Right lobe of liver (tissue), 6 donors: ENCODE measurements around the gene ZMAT3. TPM values are rescaled to one million over a fixed set of nuclear protein-coding genes. Genes with fewer than 3 reads are reported as not detected.

Source experiments
- ATAC-seq, 4 donors: fragments of 200-7000 bp; cut with Tn5 transposase; one replicate each; pipeline ENCODE4 v1.9.1; 2020; ENCODE audit warnings: mild to moderate bottlenecking in 4 of 4, moderate library complexity in 4 of 4
- DNase-seq, 3 donors: peaks; one replicate each; pipeline ENCODE4 v3.0.0-alpha.2; 2020
- H3K27ac ChIP-seq, 3 donors: fragments of 200-600 bp; one replicate each; pipeline ENCODE4 v1.8.0; 2022
- H3K27me3 ChIP-seq, 2 donors: fragments of 200-600 bp; one replicate each; pipeline ENCODE4 v1.8.0; 2022
- H3K36me3 ChIP-seq, 4 donors: fragments of 200-600 bp; sonication (generic) in 1 of 4; one replicate each; pipeline versions ENCODE4 v1.5.1 to v1.8.0; 2017 to 2022; ENCODE audit warnings: control low read depth in 1 of 4
- H3K4me1 ChIP-seq, 4 donors: fragments of 200-600 bp; sonication (generic) in 1 of 4; one replicate each; pipeline versions ENCODE4 v1.5.1 to v1.8.0; 2017 to 2022; ENCODE audit warnings: control low read depth in 1 of 4
- H3K4me3 ChIP-seq, 3 donors: fragments of 200-600 bp; one replicate each; pipeline ENCODE4 v1.8.0; 2022
- H3K9me3 ChIP-seq, 4 donors: fragments of 200-600 bp; sonication (generic) in 1 of 4; one replicate each; pipeline versions ENCODE4 v1.5.1 to v1.8.0; 2017 to 2022; ENCODE audit warnings: control low read depth in 1 of 4
- POLR2A ChIP-seq: fragments of 450-650 bp; IDR thresholded peaks from one replicate; pipeline ENCODE4 v1.6.1; 2017; ENCODE audit warnings: antibody characterized with exemption, mild to moderate bottlenecking
- WGBS: methylation state at CpG from one replicate; pipeline ENCODE4 v1.1.6; 2018; ENCODE audit warnings: low coverage, low lambda C conversion rate; ENCODE audit not compliant: insufficient coverage; ENCODE audit errors: missing lambda C conversion rate; 5-methylcytosine and 5-hydroxymethylcytosine counted together
- intact Hi-C, 2 donors: fragments of 100-400 bp; cut with DNase I; formaldehyde crosslinking; loops; one replicate each; pipeline versions ENCODE4 v1.11.2 to v1.14.1; 2022
- total RNA-seq, 6 experiments: library from RNA; depleted of rRNA in 2 of 6; stranded (reverse); fragments of >200 nt in 2 of 6; fragmentation: NEBNext Ultra II Directional in 3 of 6; extraction: Animal tissue kit (Norgen Biotek cat#: 25700) in 3 of 6; gene quantifications; one replicate each; pipeline versions ENCODE4 v1.1.0 to v1.2.4, GENCODE V29; 2016 to 2023
- TF ChIP-seq, protein P1 (sequence below), 4 donors: fragments of 200-600 bp in 3 of 4; fragments of 450-650 bp in 1 of 4; IDR thresholded peaks; one replicate each; pipeline versions ENCODE4 v1.5.1 to v1.8.0; 2016 to 2022; ENCODE audit warnings: antibody characterized with exemption in 4 of 4, mild to moderate bottlenecking in 2 of 4
- donor health status: DM: no; HTN: yes; CAD: no.
- donor health status: DM: no; HTN: no; CAD: no.
- donor health status: DM: no; HTN: no; CAD: no.
- donor health status: DM: no; HTN: yes; CAD: no.
- donor health status: DM: no; HTN: yes; CAD: no.

ZMAT3 gene
- total RNA-seq, 6 experiments from 2014 or later: 5.5 to 19.6 (median 10.8) TPM

DNA sequence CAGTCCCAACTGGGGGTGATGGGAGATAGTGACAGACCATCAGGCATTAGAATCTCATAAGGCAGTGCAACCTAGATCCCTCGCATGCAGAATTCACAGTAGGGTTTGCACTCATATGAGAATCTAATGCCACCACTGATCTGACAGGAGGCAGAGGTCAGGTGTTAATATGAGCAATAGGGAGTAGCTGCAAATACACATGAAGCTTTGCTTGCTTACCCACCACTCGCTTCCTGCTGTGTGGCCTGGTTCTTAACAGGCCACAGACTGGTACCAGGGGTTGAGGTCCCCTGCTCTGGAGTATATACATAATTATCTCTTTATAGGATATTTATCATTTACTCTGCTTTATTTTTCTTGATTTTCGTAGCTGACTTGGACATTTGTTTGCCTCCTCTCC, 36.0 kb upstream of the ZMAT3 start:
- DNase-seq: no peak
- no peak for ATAC-seq
- Histone ChIP-seq H3K27me3 (no peaks in the 10 kb centered on the region), H3K27ac (no peak overlapping the region), H3K9me3 (no peaks in the 10 kb centered on the region), H3K4me1 (no peaks in the 10 kb centered on the region), H3K36me3 (no peaks in the 10 kb centered on the region), H3K4me3 (no peak overlapping the region)
- TF ChIP-seq, protein P1, sequence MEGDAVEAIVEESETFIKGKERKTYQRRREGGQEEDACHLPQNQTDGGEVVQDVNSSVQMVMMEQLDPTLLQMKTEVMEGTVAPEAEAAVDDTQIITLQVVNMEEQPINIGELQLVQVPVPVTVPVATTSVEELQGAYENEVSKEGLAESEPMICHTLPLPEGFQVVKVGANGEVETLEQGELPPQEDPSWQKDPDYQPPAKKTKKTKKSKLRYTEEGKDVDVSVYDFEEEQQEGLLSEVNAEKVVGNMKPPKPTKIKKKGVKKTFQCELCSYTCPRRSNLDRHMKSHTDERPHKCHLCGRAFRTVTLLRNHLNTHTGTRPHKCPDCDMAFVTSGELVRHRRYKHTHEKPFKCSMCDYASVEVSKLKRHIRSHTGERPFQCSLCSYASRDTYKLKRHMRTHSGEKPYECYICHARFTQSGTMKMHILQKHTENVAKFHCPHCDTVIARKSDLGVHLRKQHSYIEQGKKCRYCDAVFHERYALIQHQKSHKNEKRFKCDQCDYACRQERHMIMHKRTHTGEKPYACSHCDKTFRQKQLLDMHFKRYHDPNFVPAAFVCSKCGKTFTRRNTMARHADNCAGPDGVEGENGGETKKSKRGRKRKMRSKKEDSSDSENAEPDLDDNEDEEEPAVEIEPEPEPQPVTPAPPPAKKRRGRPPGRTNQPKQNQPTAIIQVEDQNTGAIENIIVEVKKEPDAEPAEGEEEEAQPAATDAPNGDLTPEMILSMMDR (IDR thresholded peaks at IDR 0.05): no peak
- no peak for TF ChIP-seq POLR2A
- WGBS: 72% methylated on average over 3 of the region's 3 CpGs
- intact Hi-C loops: no loop called here

- ATAC-seq: no peak
Observed at GRCh38 chr3:179105881-179106280, 34.3 kb upstream of the ZMAT3 start.

GRCh38 chr3:179100652-179101051, 29.0 kb upstream of the ZMAT3 start:
- Histone ChIP-seq H3K27me3 (no peaks in the 10 kb centered on the region), H3K4me3 (no peak overlapping the region), H3K9me3 (no peaks in the 10 kb centered on the region), H3K36me3 (no peaks in the 10 kb centered on the region), H3K27ac (no peak overlapping the region), H3K4me1 (no peaks in the 10 kb centered on the region)
- intact Hi-C loops: no loop called here
- ATAC-seq (no peak), DNase-seq (no peak)
- TF ChIP-seq, protein P1 (IDR thresholded peaks at IDR 0.05): no peak
- no peak for TF ChIP-seq POLR2A

More at GRCh38 chr3:179105881-179106280, 34.3 kb upstream of the ZMAT3 start:
- no peaks in the 10 kb centered on the region for H3K36me3 ChIP-seq
- H3K4me1 ChIP-seq: no peaks in the 10 kb centered on the region
- no peaks in the 10 kb centered on the region for H3K27me3 ChIP-seq
- H3K27ac ChIP-seq: no peak overlapping the region
- H3K9me3 ChIP-seq: no peaks in the 10 kb centered on the region
- intact Hi-C loops: no loop called here
- H3K4me3 ChIP-seq: no peak overlapping the region
- 0% methylated on average over 1 of the region's 1 CpG for WGBS
- TF ChIP-seq POLR2A: no peak
- TF ChIP-seq, protein P1 (IDR thresholded peaks at IDR 0.05): no peak
- no peak for DNase-seq

GRCh38 chr3:179098388-179099077, 26.9 kb upstream of the ZMAT3 start:
- intact Hi-C loops: no loop called here

More at GRCh38 chr3:179098388-179099077, 26.9 kb upstream of the ZMAT3 start:
- Histone ChIP-seq H3K36me3 (no peaks in the 10 kb centered on the region), H3K4me3 (no peak overlapping the region), H3K27me3 (no peaks in the 10 kb centered on the region), H3K4me1 (no peaks in the 10 kb centered on the region), H3K27ac (no peak overlapping the region), H3K9me3 (no peaks in the 10 kb centered on the region)
- 68% methylated on average over 7 of the region's 7 CpGs for WGBS
- no peak for ATAC-seq
- no peak for DNase-seq
- TF ChIP-seq POLR2A: no peak
- TF ChIP-seq, protein P1 (IDR thresholded peaks at IDR 0.05): no peak
